Osteocyte (in vitro differentiated cells): ENCODE results near the gene NAT10. TPM values are rescaled to one million over a fixed set of nuclear protein-coding genes. Genes with fewer than 3 reads are reported as not detected.
A peak's percentile ranks its signal among the peaks of the same experiment; 100 is the strongest.
"Not testable (repeated sequence)": the region's sequence is repeated elsewhere in the genome, so short reads cannot be mapped to it uniquely, and the experiment has no call there.

Experiments used
- DNase-seq: peaks from one replicate; pipeline ENCODE4 v3.0.0; 2021; ENCODE audit warnings: mixed read lengths; ENCODE audit not compliant: unreplicated experiment; ENCODE audit errors: extremely low spot score
- H3K27ac Mint-ChIP-seq: one replicate; pipeline ENCODE4 v1.8.0; 2021; ENCODE audit warnings: mild to moderate bottlenecking, mixed read lengths; ENCODE audit not compliant: unreplicated experiment
- H3K27me3 Mint-ChIP-seq: one replicate; pipeline ENCODE4 v1.8.0; 2021; ENCODE audit warnings: mixed read lengths; ENCODE audit not compliant: unreplicated experiment
- H3K36me3 Mint-ChIP-seq: one replicate; pipeline ENCODE4 v1.8.0; 2021; ENCODE audit warnings: mixed read lengths; ENCODE audit not compliant: unreplicated experiment
- H3K4me1 Mint-ChIP-seq: one replicate; pipeline ENCODE4 v1.8.0; 2021; ENCODE audit warnings: mixed read lengths; ENCODE audit not compliant: unreplicated experiment
- H3K4me3 Mint-ChIP-seq: one replicate; pipeline ENCODE4 v1.8.0; 2021; ENCODE audit warnings: mild to moderate bottlenecking, moderate library complexity, mixed read lengths; ENCODE audit not compliant: unreplicated experiment
- H3K9me3 Mint-ChIP-seq: one replicate; pipeline ENCODE4 v1.8.0; 2021; ENCODE audit warnings: mixed read lengths; ENCODE audit not compliant: unreplicated experiment
- CTCF ChIP-seq: fragments of 200-600 bp; sonication (generic); IDR thresholded peaks from 2 replicates; pipeline ENCODE4 v1.5.0; 2021; ENCODE audit warnings: antibody characterized with exemption, mild to moderate bottlenecking, moderate library complexity
- total RNA-seq: library from RNA; stranded (reverse); gene quantifications from 2 replicates; pipeline ENCODE4 v1.2.1, GENCODE V29; 2021

NAT10 gene
- total RNA-seq, 1 donor from 2014 or later = 38.6 TPM

- Mint-ChIP-seq H3K4me1 (peaks cover 43% of the 10 kb centered on the region), H3K9me3 (no peaks in the 10 kb centered on the region), H3K27me3 (no peaks in the 10 kb centered on the region), H3K4me3 (no peak overlapping the region), H3K27ac (no peak overlapping the region), H3K36me3 (peaks cover 22% of the 10 kb centered on the region)
- TF ChIP-seq CTCF = no peak
- no peak for DNase-seq
These were observed 39.8 kb upstream of the NAT10 start for GRCh38 chr11:34065505-34066203.

- not testable (repeated sequence) for H3K27me3 Mint-ChIP-seq, DNase-seq, H3K4me3 Mint-ChIP-seq, H3K9me3 Mint-ChIP-seq
- H3K4me1 Mint-ChIP-seq = peaks cover 43% of the 10 kb centered on the region
- peaks cover 25% of the 10 kb centered on the region for H3K36me3 Mint-ChIP-seq
- H3K27ac Mint-ChIP-seq = peak overlapping the region; percentile 34
These were observed 38.7 kb upstream of the NAT10 start for GRCh38 chr11:34066766-34067165.

- peaks cover 40% of the 10 kb centered on the region for H3K4me1 Mint-ChIP-seq
- peaks cover 26% of the 10 kb centered on the region for H3K36me3 Mint-ChIP-seq
These were observed 37.9 kb upstream of the NAT10 start for GRCh38 chr11:34067383-34068065.

GRCh38 chr11:34068111-34068510, 37.3 kb upstream of the NAT10 start:
- TF ChIP-seq CTCF = no peak
- Mint-ChIP-seq H3K36me3 (peaks cover 25% of the 10 kb centered on the region), H3K27ac (no peak overlapping the region), H3K9me3 (no peaks in the 10 kb centered on the region), H3K4me1 (peaks cover 37% of the 10 kb centered on the region), H3K27me3 (no peaks in the 10 kb centered on the region), H3K4me3 (no peak overlapping the region)
- DNase-seq = no peak

More at GRCh38 chr11:34067383-34068065, 37.9 kb upstream of the NAT10 start:
- Mint-ChIP-seq H3K9me3 (no peaks in the 10 kb centered on the region), H3K4me3 (no peak overlapping the region), H3K27ac (no peak overlapping the region), H3K27me3 (no peaks in the 10 kb centered on the region)
- no peak for DNase-seq
- no peak for TF ChIP-seq CTCF

- H3K27ac Mint-ChIP-seq, H3K4me3 Mint-ChIP-seq, H3K27me3 Mint-ChIP-seq, H3K9me3 Mint-ChIP-seq, DNase-seq: not testable (repeated sequence)
- Mint-ChIP-seq H3K36me3 (peaks cover 35% of the 10 kb centered on the region), H3K4me1 (peaks cover 35% of the 10 kb centered on the region)
These were observed 34.1 kb upstream of the NAT10 start for GRCh38 chr11:34071306-34071705.

- Mint-ChIP-seq H3K27ac (no peak overlapping the region), H3K4me3 (no peak overlapping the region), H3K36me3 (peaks cover 34% of the 10 kb centered on the region), H3K4me1 (peaks cover 30% of the 10 kb centered on the region), H3K9me3 (no peaks in the 10 kb centered on the region), H3K27me3 (no peaks in the 10 kb centered on the region)
- TF ChIP-seq CTCF = no peak
- DNase-seq = no peak
These were observed 33.4 kb upstream of the NAT10 start for GRCh38 chr11:34072041-34072440.
